K562 (cell line): ENCODE results near the gene GALNS. TPM values are rescaled to one million over a fixed set of nuclear protein-coding genes. Genes with fewer than 3 reads are reported as not detected.

Experiments used
- CBX5 ChIP-seq: IDR thresholded peaks from 2 replicates; pipeline ENCODE4 v1.6.1; 2014; ENCODE audit warnings: low read depth, borderline replicate concordance
- CLOCK ChIP-seq: fragments of 250-450 bp; sonication (Bioruptor Pico); IDR thresholded peaks from 2 replicates; pipeline ENCODE4 v1.4.0; 2020; ENCODE audit warnings: mild to moderate bottlenecking, moderate library complexity, borderline replicate concordance
- HDAC8 ChIP-seq: fragments of 450-650 bp; IDR thresholded peaks from 2 replicates; pipeline ENCODE4 v1.6.1; 2016; ENCODE audit warnings: mild to moderate bottlenecking, missing genetic modification characterization, moderate library complexity, missing compliant biosample characterization
- HMBOX1 ChIP-seq: sonication (generic); IDR thresholded peaks from 2 replicates; pipeline ENCODE4 v1.6.1; 2016
- LCOR ChIP-seq: sonication (generic); formaldehyde crosslinking; IDR thresholded peaks from 2 replicates; pipeline ENCODE4 v1.8.0; 2022; ENCODE audit warnings: mild to moderate bottlenecking, missing genetic modification reagents
- NCOA6 ChIP-seq: fragments of 450-650 bp; IDR thresholded peaks from 2 replicates; pipeline ENCODE4 v1.6.1; 2017; ENCODE audit warnings: mild to moderate bottlenecking
- PTRF ChIP-seq: fragments of 450-650 bp; IDR thresholded peaks from 2 replicates; pipeline ENCODE4 v1.6.1; 2016; ENCODE audit warnings: mild to moderate bottlenecking, missing genetic modification characterization, missing compliant biosample characterization
- RFX5 ChIP-seq: IDR thresholded peaks from 2 replicates; pipeline ENCODE4 v1.6.1; 2011; ENCODE audit warnings: low read depth, mild to moderate bottlenecking, improper control_type of control experiment, low read length
- SMAD2 ChIP-seq: fragments of 150-350 bp; IDR thresholded peaks from 2 replicates; pipeline ENCODE4 v1.6.1; 2014; ENCODE audit warnings: low read depth, mild to moderate bottlenecking, low read length
- SRSF7 ChIP-seq: fragments of 200-400 bp; formaldehyde crosslinking; optimal IDR thresholded peaks from 2 replicates; pipeline ENCODE3; 2017; ENCODE audit warnings: mild to moderate bottlenecking, low read depth, low read length
- THRAP3 ChIP-seq: fragments of 450-650 bp; IDR thresholded peaks from 2 replicates; pipeline ENCODE4 v1.6.1; 2016; ENCODE audit warnings: mild to moderate bottlenecking, inconsistent platforms, borderline replicate concordance
- TRIM28 ChIP-seq: fragments of 450-650 bp; IDR thresholded peaks from 2 replicates; pipeline ENCODE4 v1.6.1; 2017
- ZBTB1 ChIP-seq: sonication (generic); formaldehyde crosslinking; IDR thresholded peaks from 2 replicates; pipeline ENCODE4 v1.8.1; 2023; ENCODE audit warnings: missing genetic modification reagents, low read depth, mild to moderate bottlenecking, borderline replicate concordance
- ZFX ChIP-seq: sonication (generic); formaldehyde crosslinking; IDR thresholded peaks from 2 replicates; pipeline ENCODE4 v1.8.0; 2022; ENCODE audit warnings: mild to moderate bottlenecking, missing genetic modification reagents, moderate library complexity
- ZKSCAN1 ChIP-seq: fragments of 150-350 bp; IDR thresholded peaks from 2 replicates; pipeline ENCODE4 v1.6.1; 2016; ENCODE audit warnings: low read depth, low read length
- ZNF77 ChIP-seq: fragments of 250-450 bp; sonication (Bioruptor Pico); IDR thresholded peaks from 2 replicates; pipeline ENCODE4 v1.5.0; 2020
- ZNF780A ChIP-seq: fragments of 250-450 bp; sonication (Bioruptor Pico); IDR thresholded peaks from 2 replicates; pipeline ENCODE4 v1.5.0; 2021; ENCODE audit warnings: mild to moderate bottlenecking
- ZSCAN29 ChIP-seq: fragments of 450-650 bp; IDR thresholded peaks from 2 replicates; pipeline ENCODE4 v1.6.1; 2017
- polyA plus RNA-seq, 8 experiments: library from polyadenylated mRNA; depleted of rRNA in 4 of 8; stranded (reverse) in 5 of 8; unstranded in 3 of 8; fragments of >200 nt; fragmentation: Nextera tagmentation in 2 of 8; fragmentation: Illumina TruSeq in 1 of 8; extraction: Ambion mirVana in 2 of 8; extraction: Trizol in 1 of 8; gene quantifications; 2 replicates each; pipeline versions ENCODE4 v1.2.1 to v1.2.3, GENCODE V29; 2011 to 2014; ENCODE audit warnings: inconsistent platforms in 1 of 8, missing spikeins in 1 of 8
- total RNA-seq, 7 experiments: library from RNA; depleted of rRNA in 6 of 7; stranded (reverse); fragments of >200 nt in 6 of 7; fragmentation: Illumina TruSeq in 2 of 7; extraction: Trizol in 2 of 7; gene quantifications; 2 replicates each; pipeline versions ENCODE4 v1.2.1 to v1.2.3, GENCODE V29; 2011 to 2021; ENCODE audit warnings: low replicate concordance in 1 of 7
- TF ChIP-seq, protein P1 (sequence below): fragments of 250-450 bp; sonication (Bioruptor Pico); IDR thresholded peaks from 2 replicates; pipeline ENCODE4 v1.4.0; 2020; ENCODE audit warnings: mild to moderate bottlenecking, moderate library complexity
- TF ChIP-seq, protein P2 (sequence below): fragments of 250-450 bp; sonication (Bioruptor Pico); IDR thresholded peaks from 2 replicates; pipeline ENCODE4 v1.8.0; 2021; ENCODE audit warnings: mild to moderate bottlenecking, moderate library complexity
- TF ChIP-seq, protein P3 (sequence below), 2 experiments: IDR thresholded peaks; 2 replicates each; pipeline ENCODE4 v1.6.1; 2012; ENCODE audit warnings: improper control_type of control experiment in 2 of 2, low read depth in 2 of 2, low read length in 2 of 2, borderline replicate concordance in 1 of 2

The GALNS gene
- total and polyA plus RNA-seq, 9 of the 15 experiments (the other 6 are each of a cell fraction or from before 2014, with no cell fraction given), result 0.38 to 13.2 (median 4.3) TPM

GRCh38 chr16:88799569-88800276 lies 57.0 kb downstream of the GALNS start (continued):
- TF ChIP-seq HMBOX1, result no peak
- TF ChIP-seq ZSCAN29, result no peak
- no peak for TF ChIP-seq ZNF77 (CRISPR knock-in tag)
- TF ChIP-seq ZNF780A (CRISPR knock-in tag), result no peak
- TF ChIP-seq ZFX (CRISPR knock-in tag), result 0 out of 2 replicates have a peak, but pooled peaks have one; percentile 44
- no peak for TF ChIP-seq SMAD2
- no peak for TF ChIP-seq SRSF7
- TF ChIP-seq NCOA6, result no peak
- TF ChIP-seq HDAC8, result no peak
- no peak for TF ChIP-seq THRAP3
- peak; percentile 93 for TF ChIP-seq ZKSCAN1
- no peak for TF ChIP-seq RFX5
- TF ChIP-seq PTRF (tag), result no peak
- TF ChIP-seq, protein P1, sequence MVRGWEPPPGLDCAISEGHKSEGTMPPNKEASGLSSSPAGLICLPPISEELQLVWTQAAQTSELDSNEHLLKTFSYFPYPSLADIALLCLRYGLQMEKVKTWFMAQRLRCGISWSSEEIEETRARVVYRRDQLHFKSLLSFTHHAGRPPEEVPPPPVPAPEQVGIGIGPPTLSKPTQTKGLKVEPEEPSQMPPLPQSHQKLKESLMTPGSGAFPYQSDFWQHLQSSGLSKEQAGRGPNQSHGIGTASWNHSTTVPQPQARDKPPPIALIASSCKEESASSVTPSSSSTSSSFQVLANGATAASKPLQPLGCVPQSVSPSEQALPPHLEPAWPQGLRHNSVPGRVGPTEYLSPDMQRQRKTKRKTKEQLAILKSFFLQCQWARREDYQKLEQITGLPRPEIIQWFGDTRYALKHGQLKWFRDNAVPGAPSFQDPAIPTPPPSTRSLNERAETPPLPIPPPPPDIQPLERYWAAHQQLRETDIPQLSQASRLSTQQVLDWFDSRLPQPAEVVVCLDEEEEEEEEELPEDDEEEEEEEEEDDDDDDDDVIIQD, result no peak
- TF ChIP-seq, protein P2, sequence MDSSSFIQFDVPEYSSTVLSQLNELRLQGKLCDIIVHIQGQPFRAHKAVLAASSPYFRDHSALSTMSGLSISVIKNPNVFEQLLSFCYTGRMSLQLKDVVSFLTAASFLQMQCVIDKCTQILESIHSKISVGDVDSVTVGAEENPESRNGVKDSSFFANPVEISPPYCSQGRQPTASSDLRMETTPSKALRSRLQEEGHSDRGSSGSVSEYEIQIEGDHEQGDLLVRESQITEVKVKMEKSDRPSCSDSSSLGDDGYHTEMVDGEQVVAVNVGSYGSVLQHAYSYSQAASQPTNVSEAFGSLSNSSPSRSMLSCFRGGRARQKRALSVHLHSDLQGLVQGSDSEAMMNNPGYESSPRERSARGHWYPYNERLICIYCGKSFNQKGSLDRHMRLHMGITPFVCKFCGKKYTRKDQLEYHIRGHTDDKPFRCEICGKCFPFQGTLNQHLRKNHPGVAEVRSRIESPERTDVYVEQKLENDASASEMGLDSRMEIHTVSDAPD (CRISPR knock-in tag), result no peak
- no peak for TF ChIP-seq CLOCK (CRISPR knock-in tag)
- TF ChIP-seq, protein P3, sequence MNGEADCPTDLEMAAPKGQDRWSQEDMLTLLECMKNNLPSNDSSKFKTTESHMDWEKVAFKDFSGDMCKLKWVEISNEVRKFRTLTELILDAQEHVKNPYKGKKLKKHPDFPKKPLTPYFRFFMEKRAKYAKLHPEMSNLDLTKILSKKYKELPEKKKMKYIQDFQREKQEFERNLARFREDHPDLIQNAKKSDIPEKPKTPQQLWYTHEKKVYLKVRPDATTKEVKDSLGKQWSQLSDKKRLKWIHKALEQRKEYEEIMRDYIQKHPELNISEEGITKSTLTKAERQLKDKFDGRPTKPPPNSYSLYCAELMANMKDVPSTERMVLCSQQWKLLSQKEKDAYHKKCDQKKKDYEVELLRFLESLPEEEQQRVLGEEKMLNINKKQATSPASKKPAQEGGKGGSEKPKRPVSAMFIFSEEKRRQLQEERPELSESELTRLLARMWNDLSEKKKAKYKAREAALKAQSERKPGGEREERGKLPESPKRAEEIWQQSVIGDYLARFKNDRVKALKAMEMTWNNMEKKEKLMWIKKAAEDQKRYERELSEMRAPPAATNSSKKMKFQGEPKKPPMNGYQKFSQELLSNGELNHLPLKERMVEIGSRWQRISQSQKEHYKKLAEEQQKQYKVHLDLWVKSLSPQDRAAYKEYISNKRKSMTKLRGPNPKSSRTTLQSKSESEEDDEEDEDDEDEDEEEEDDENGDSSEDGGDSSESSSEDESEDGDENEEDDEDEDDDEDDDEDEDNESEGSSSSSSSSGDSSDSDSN (IDR thresholded peaks at IDR 0.05; ENCODE audit: borderline replicate concordance in 1 of 2, low read depth in 2 of 2, low read length in 2 of 2), result 0 out of 4 replicates have a peak, but pooled peaks of 1 of the 2 experiments have one; percentile 31
- TF ChIP-seq LCOR (CRISPR knock-in tag), result peak; percentile 87
- no peak for TF ChIP-seq ZBTB1 (CRISPR knock-in tag)
- no peak for TF ChIP-seq TRIM28
- TF ChIP-seq CBX5, result no peak
